Glomerular visceral epithelial cell (primary cell): Measurements from ENCODE around the gene TNNI2.

ENCODE experiments used
- DNase-seq: peaks from one replicate; pipeline ENCODE4 v3.0.0-alpha.2; 2016; ENCODE audit errors: extremely low spot score

Gene TNNI2

DNA sequence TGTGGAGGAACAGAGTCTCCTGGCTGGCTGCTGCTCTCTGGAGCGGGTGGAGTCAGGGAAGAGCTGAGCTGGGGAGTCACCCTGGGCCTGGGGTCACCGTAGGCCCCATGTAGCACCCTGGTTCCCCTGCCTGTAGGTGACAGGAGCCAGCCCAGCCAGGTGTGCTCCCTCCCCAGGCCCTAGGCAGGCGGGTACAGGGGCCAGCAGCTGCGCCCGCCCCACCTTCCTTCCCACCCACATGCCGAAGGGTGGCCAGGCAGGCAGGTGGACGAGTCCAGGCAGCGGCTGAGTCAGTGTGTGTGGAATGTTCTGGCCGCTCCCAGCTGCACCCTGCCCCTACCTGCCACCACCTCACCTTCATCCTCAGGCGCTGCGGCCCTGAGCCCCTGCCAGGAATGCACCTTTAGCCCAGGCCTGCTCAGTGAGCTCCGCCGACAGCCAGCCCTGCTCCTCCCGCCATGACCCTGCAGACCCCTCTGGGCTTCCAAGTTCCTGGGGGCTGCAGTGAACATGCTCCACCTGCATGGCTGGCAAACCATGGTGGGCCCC lies 4.6 kb upstream of the TNNI2 start:
- peak; percentile 26 for DNase-seq

GRCh38 chr11:1834779-1835670 lies 3.8 kb upstream of the TNNI2 start, which contains the start of gene SYT8:
Gene SYT8, plus strand, starts transcription at chr11:1834990. Its CDS starts 116 bp downstream, at chr11:1835106.
- DNase-seq = no peak

GRCh38 chr11:1835671-1836010 lies 3.1 kb upstream of the TNNI2 start:
- DNase-seq = no peak

DNA sequence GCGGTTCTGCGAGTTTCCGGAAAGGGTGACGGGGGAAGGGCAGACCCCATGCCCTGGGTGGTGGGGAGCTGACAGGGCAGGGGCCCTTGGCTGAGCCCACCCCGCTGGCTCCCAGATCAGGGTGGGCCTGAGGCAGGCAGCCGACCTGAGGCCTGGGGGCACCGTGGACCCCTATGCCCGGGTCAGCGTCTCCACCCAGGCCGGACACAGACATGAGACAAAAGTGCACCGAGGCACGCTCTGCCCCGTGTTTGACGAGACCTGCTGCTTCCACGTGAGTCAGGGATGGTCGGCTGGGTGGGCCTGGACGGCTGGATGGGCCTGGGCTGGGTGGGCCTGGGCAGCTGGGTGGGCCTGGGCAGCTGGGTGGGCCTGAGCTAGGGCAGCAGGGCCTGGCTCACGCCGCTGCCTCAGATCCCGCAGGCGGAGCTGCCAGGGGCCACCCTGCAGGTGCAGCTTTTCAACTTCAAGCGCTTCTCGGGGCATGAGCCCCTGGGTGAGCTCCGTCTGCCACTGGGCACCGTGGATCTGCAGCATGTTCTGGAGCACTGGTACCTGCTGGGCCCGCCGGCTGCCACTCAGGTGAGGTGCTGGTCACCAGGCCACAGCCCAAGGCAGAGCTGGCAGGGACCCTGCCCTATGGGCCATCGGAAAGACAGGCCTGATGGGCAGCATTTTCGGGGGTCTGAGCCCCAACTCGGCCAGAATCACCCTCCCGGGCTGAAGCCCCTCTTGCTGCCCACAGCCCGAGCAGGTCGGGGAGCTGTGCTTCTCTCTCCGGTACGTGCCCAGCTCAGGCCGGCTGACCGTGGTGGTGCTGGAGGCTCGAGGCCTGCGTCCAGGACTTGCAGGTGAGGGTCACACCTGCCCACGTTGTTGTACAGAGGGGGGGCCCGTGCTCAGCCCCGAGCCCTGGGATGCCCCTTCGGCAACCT lies 2.5 kb upstream of the TNNI2 start:
- no peak for DNase-seq

DNA sequence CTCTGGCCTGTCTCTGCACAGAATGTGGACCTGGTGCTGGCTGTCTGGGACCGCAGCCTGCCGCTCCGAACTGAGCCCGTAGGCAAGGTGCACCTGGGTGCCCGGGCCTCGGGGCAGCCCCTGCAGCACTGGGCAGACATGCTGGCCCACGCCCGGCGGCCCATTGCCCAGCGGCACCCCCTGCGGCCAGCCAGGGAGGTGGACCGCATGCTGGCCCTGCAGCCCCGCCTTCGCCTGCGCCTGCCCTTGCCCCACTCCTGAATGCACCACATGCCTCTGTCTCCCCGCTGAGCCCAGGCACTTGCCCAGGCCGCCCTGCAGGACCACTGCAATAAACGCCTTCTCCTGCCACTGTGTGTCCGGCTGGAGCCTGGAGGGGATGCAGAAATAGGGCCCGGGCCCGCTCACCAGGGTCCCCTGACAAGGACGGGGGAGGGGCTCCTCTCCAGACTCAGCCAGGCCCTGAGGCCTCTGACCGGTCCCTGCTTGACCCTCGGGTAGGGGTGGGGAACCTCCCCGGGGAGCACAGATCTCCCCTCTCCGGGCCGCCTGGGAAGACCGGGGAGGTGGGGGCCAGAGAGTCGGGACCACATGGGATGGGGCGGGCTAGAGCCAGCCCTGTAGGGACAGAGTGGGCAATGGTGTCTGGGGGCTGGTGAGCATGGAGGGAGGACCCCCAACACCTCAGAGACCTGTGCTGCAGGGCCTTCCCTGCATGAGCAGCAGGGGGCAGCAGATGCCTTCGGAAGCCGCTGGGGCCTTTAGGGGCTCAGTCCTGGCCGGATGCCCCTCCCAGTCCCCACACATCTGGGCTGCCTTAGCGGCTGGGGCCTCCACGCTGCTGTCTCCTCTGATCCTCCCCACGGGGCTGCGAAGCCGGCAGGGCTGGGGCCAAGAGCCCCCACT lies 1.4 kb upstream of the TNNI2 start:
- DNase-seq = peak; percentile 44

DNA sequence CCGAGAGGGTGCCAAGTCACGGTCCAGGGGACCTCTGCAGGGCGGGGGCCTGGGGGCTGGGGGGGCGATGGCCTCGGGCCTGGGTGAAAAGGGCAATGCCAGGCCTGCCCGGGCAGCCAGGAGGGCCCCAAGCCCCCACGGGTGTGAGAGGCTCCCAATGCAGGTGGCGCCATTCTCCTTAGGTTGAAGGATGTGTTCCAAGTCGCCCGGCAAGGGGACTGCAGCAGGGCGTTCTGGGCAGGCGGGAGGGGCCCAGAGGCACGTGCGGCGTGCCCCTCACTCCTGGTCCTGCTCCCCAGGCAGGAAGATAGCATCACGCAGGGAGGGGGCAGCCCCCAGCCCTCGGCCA lies 730 bp upstream of the TNNI2 start:
- DNase-seq = no peak

DNA sequence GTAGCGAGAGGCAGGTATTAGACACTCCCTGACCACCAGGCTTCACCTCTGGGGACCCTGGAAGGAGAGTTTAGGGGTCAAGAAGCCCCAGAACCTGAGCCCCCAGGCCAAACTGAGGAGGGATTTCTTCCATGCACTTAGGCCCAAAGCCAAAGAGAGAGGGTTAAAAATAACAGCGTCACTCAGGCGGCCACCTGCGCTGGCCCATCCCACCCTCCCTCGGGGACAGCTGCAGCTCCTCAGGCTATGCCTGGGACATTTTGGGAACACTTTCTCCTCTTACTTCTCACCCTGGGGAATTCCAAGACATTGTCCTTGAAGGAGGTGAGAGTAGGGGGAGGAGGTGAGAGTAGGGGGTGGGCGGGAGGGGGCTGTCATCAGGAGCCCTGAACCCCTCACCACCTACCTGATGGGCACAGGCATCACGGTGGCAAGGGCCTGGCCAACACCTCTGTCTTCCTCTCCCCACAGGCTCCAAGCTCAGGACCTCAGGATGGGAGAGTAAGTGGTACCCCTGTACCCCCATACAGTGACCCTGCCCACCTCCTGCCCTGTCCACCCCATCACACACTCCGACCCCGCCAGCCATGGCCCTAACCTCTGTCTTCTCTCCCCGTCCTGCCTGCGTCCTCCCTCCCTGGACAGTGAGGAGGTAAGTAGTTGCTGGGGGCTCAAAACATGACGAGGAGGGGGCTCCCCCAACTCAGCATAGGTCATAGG lies 583 bp downstream of the TNNI2 start:
- no peak for DNase-seq

- DNase-seq = no peak
Observed at GRCh38 chr11:1839924-1840779, 1.4 kb downstream of the TNNI2 start.

DNA sequence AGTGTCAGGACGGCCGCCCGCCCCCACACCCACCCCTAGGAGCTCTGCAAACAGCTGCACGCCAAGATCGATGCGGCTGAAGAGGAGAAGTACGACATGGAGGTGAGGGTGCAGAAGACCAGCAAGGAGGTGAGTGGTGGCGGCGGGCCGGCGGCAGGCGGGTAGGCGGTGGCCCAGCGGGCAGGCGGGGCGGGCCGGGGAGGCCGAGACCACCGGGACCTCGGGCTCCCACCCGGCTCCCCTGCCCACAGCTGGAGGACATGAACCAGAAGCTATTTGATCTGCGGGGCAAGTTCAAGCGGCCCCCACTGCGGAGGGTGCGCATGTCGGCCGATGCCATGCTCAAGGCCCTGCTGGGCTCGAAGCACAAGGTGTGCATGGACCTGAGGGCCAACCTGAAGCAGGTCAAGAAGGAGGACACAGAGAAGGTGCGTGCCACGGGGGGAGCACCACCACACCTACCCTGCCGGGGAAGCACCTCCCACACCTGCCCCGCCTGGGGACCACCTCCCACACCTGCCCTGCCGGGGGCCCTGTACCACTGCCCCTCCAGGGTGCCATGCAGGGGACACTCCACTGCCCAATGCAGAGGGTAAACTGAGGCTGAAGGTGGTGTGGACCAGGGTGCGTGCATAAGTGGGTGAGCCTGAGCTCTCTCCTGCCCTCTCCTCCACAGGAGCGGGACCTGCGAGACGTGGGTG lies 2.1 kb downstream of the TNNI2 start:
- no peak for DNase-seq

GRCh38 chr11:1841511-1842148 lies 2.8 kb downstream of the TNNI2 start:
- DNase-seq = no peak

GRCh38 chr11:1842149-1843097 lies 3.6 kb downstream of the TNNI2 start:
- DNase-seq = no peak

DNA sequence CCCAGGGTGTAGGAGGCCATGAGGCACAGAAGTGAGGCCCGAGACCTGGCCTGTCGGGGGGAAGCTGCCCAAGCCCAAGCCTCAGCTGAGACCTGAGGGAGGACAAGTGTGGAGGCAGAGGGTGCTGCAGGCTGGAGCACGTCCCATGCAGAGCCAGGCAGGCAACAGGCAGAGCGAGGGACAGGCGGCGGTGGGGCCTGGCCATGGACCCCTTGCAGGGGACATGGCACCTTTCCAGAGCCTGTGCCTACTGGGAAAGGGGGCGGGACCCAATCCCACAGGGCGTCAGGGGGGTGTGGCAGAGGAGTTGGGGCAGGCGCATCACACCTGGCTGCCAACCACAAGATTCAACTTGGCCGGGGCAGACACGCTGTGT lies 4.3 kb downstream of the TNNI2 start:
- no peak for DNase-seq

DNA sequence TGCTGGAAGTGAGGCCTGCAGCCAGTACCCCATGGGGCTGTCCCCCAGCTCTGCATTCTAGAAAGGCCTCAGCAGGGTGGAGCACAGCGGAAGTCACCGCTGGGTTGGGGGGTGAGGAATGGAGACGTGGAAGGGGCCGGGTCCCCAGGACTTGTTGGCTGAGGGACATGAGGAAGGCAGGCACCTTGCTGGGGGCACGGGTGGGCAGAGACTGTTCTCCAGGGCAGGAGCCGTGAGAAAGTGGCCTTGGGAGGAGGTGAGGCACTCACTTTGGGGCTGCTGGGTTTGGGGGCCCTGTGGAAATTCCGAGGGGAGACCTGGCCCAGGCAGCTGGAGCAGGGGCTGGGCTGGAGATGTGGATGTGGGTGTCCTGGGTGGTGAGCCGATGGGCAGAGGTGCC lies 5.0 kb downstream of the TNNI2 start:
- no peak for DNase-seq

DNA sequence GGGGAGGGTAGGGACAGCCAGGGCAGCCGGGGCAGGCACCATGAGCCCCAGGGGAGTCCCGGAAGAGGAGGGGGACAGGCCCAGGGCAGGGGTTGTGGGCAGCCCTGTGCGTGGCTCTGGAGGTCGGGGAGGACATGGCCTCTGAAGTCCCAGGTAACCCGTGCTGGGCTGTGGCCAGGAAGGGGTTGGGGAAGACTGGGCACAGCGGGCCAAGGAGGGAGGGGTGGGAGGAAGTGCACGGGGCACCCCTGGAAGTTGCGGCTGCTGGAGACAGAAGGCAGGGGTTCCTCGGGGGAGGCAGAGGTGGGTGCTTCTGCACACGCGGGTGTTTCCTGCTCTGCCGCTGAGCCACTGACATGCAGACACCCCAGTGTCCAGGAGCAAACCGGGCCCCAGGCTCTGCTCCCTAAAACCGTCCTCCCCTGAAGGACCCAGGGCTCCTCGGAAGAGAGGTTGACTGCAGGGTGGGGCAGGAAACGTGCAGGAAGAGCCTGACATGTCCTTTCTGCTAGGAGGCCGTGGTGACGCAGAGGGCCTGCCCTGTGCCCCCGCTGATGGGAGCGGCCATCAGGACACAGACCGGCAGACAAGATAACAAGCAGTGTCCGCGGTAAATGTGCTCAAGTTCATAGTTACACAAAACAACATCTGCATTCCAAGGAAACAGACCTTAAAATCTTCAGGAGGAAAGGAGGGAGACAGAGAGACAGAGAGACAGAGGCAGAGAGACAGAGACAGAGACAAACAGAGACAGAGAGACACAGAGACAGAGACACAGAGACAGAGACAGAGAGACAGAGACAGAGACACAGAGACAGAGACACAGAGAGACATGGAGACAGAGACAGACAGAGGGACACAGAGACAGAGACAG lies 5.7 kb downstream of the TNNI2 start:
- DNase-seq = no peak

GRCh38 chr11:1845095-1845429 lies 6.3 kb downstream of the TNNI2 start:
- no peak for DNase-seq

- DNase-seq = no peak
Observed at GRCh38 chr11:1845561-1846452, 7.0 kb downstream of the TNNI2 start.
